Osteoblast (primary cell): ENCODE measurements around the gene FOXN3. TPM values are rescaled to one million over a fixed set of nuclear protein-coding genes. Genes with fewer than 3 reads are reported as not detected.

Experiments used
- DNase-seq: peaks from one replicate; pipeline ENCODE4 v3.0.0; 2011; ENCODE audit warnings: low spot score, mixed read lengths; ENCODE audit not compliant: insufficient read length; ENCODE audit errors: missing footprints
- H2AFZ ChIP-seq: 2 replicates; pipeline ENCODE4 v1.6.0; 2011; ENCODE audit warnings: mild to moderate bottlenecking, low read length
- H3K27ac ChIP-seq: 2 replicates; pipeline ENCODE4 v1.5.1; 2011; ENCODE audit warnings: mild to moderate bottlenecking, low read depth, low read length, moderate library complexity
- H3K27me3 ChIP-seq: 2 replicates; pipeline ENCODE4 v1.6.0; 2012; ENCODE audit warnings: mild to moderate bottlenecking, control low read depth, inconsistent platforms, low read length, moderate library complexity; ENCODE audit not compliant: insufficient read depth
- H3K36me3 ChIP-seq: 2 replicates; pipeline ENCODE4 v1.5.1; 2011; ENCODE audit warnings: mild to moderate bottlenecking, low read length, control low read depth, moderate library complexity; ENCODE audit not compliant: insufficient read depth
- H3K4me1 ChIP-seq: 2 replicates; pipeline ENCODE4 v1.5.1; 2011; ENCODE audit warnings: mild to moderate bottlenecking, low read length, control low read depth, moderate library complexity; ENCODE audit not compliant: insufficient read depth
- H3K4me2 ChIP-seq: 2 replicates; pipeline ENCODE4 v1.6.0; 2011; ENCODE audit warnings: mild to moderate bottlenecking, low read length; ENCODE audit not compliant: insufficient read depth
- H3K4me3 ChIP-seq: fragments of 200-600 bp; sonication (generic); 3 replicates; pipeline ENCODE4 v1.5.1; 2012; ENCODE audit warnings: mild to moderate bottlenecking, low read length, inconsistent platforms; ENCODE audit not compliant: insufficient read depth
- H3K79me2 ChIP-seq: 2 replicates; pipeline ENCODE4 v1.6.0; 2012; ENCODE audit warnings: mild to moderate bottlenecking, low read length, control low read depth, inconsistent platforms; ENCODE audit not compliant: insufficient read depth
- H3K9me3 ChIP-seq: 2 replicates; pipeline ENCODE4 v1.5.1; 2011; ENCODE audit warnings: low read depth, low read length, control low read depth
- H4K20me1 ChIP-seq: 2 replicates; pipeline ENCODE4 v1.6.0; 2012; ENCODE audit warnings: mild to moderate bottlenecking, low read length, control low read depth; ENCODE audit not compliant: insufficient read depth
- CTCF ChIP-seq: IDR thresholded peaks from 2 replicates; pipeline ENCODE4 v1.5.1; 2011; ENCODE audit warnings: mild to moderate bottlenecking, low read depth, low read length, moderate library complexity; ENCODE audit errors: extremely low read depth
- total RNA-seq: library from RNA; depleted of rRNA; stranded (reverse); fragments of >200 nt; gene quantifications from 2 replicates; pipeline ENCODE4 v1.2.3, GENCODE V29; 2012

The FOXN3 gene
- total RNA-seq, 1 donor = 49.9 TPM

- Histone ChIP-seq H4K20me1 (peaks cover 3% of the 10 kb centered on the region), H3K79me2 (no peaks in the 10 kb centered on the region), H3K4me1 (peaks cover 5% of the 10 kb centered on the region), H3K36me3 (no peaks in the 10 kb centered on the region), H2AFZ (no peak overlapping the region), H3K27ac (no peak overlapping the region), H3K4me3 (no peak overlapping the region), H3K9me3 (no peaks in the 10 kb centered on the region), H3K4me2 (no peak overlapping the region), H3K27me3 (no peaks in the 10 kb centered on the region)
- no peak for DNase-seq
- TF ChIP-seq CTCF = no peak
These were observed 76.5 kb downstream of the FOXN3 start for GRCh38 chr14:89340200-89341181.

- H3K4me1 ChIP-seq = peaks cover 5% of the 10 kb centered on the region
- no peaks in the 10 kb centered on the region for H3K79me2 ChIP-seq
- DNase-seq = no peak
- no peak overlapping the region for H3K4me2 ChIP-seq
- peaks cover 3% of the 10 kb centered on the region for H4K20me1 ChIP-seq
- H3K4me3 ChIP-seq = no peak overlapping the region
- no peaks in the 10 kb centered on the region for H3K27me3 ChIP-seq
- H3K27ac ChIP-seq = no peak overlapping the region
- no peak for TF ChIP-seq CTCF
- H3K9me3 ChIP-seq = no peaks in the 10 kb centered on the region
- H3K36me3 ChIP-seq = no peaks in the 10 kb centered on the region
- H2AFZ ChIP-seq = no peak overlapping the region
These were observed 77.5 kb downstream of the FOXN3 start for GRCh38 chr14:89339579-89339978.

GRCh38 chr14:89339158-89339557, 77.9 kb downstream of the FOXN3 start:
- no peaks in the 10 kb centered on the region for H3K27me3 ChIP-seq
- no peaks in the 10 kb centered on the region for H3K36me3 ChIP-seq
- H4K20me1 ChIP-seq = peaks cover 3% of the 10 kb centered on the region
- no peak overlapping the region for H2AFZ ChIP-seq
- peaks cover 5% of the 10 kb centered on the region for H3K4me1 ChIP-seq
- no peak for DNase-seq
- H3K4me2 ChIP-seq = no peak overlapping the region
- H3K79me2 ChIP-seq = no peaks in the 10 kb centered on the region
- H3K4me3 ChIP-seq = no peak overlapping the region
- no peak for TF ChIP-seq CTCF
- no peaks in the 10 kb centered on the region for H3K9me3 ChIP-seq
- H3K27ac ChIP-seq = no peak overlapping the region

- DNase-seq = no peak
- Histone ChIP-seq H3K36me3 (no peaks in the 10 kb centered on the region), H3K4me1 (peaks cover 17% of the 10 kb centered on the region), H3K27me3 (no peaks in the 10 kb centered on the region), H3K9me3 (no peaks in the 10 kb centered on the region), H3K27ac (no peak overlapping the region), H3K4me3 (no peak overlapping the region), H3K4me2 (no peak overlapping the region), H2AFZ (no peak overlapping the region), H3K79me2 (no peaks in the 10 kb centered on the region), H4K20me1 (no peaks in the 10 kb centered on the region)
- no peak for TF ChIP-seq CTCF
These were observed 80.7 kb downstream of the FOXN3 start for GRCh38 chr14:89336338-89336737.
